ENCODE data around the gene C6orf62.
"Not testable (repeated sequence)": the region's sequence is repeated elsewhere in the genome, so short reads cannot be mapped to it uniquely, and the experiment has no call there.

The C6orf62 gene

DNA sequence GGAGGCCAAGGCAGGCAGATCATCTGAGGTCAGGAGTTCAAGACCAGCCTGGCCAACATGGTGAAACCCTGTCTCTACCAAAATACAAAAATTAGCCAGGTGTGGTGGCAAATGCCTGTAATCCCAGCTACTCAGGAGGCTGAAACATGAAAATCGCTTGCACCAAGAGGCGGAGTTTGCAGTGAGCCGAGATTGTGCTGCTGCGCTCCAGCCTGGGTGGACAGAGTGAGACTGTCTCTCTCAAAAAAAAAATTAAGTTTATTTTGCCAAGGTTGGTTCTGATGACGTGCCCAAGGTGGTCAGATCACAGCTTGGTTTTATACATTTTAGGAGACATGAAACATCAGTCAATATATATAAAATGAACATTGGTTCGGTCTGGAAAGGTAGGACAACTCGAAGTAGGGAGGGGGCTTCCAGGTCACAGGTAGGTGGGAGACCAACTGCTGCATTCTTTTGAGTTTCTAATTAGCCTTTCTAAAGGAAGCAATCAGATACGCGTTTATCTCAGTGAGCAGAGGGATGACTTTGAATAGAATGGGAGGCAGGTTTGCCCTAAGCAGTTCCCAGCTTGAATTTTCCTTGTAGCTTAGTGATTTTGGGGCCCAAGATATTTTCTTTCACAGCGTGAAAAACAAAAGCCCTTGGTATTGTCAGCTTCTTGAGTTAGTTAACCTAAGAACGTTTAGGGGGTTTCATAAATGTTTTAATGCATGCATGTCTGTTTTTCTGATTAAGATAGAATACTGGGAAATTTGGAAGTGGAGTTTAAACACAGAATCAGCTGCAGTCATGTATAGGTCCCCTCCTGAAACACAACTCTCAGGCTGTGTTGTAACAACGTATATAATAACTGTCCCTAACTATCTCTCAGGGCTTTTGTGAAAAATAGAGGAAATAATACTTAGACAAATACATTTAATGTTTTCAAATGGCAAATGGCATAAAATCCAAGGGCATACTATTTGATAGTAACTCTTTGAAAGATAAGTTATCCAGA is 35.4 kb downstream of the C6orf62 start:
- no peaks in the 10 kb centered on the region for H3K36me3 ChIP-seq
- no peaks in the 10 kb centered on the region for H3K9me3 ChIP-seq
- no peak overlapping the region for H3K4me3 ChIP-seq (ENCODE audit: low read depth in 1 of 2, low read length in 1 of 2)
- no peak overlapping the region for H3K27ac ChIP-seq
- H3K27me3 ChIP-seq: no peaks in the 10 kb centered on the region
- peaks cover 25 to 29% of the 10 kb centered on the region in 2 experiments for H3K4me1 ChIP-seq (ENCODE audit: control insufficient read depth in 1 of 2, insufficient read depth in 1 of 2, low read depth in 1 of 2, low read length in 1 of 2)
- TF ChIP-seq, protein P1, sequence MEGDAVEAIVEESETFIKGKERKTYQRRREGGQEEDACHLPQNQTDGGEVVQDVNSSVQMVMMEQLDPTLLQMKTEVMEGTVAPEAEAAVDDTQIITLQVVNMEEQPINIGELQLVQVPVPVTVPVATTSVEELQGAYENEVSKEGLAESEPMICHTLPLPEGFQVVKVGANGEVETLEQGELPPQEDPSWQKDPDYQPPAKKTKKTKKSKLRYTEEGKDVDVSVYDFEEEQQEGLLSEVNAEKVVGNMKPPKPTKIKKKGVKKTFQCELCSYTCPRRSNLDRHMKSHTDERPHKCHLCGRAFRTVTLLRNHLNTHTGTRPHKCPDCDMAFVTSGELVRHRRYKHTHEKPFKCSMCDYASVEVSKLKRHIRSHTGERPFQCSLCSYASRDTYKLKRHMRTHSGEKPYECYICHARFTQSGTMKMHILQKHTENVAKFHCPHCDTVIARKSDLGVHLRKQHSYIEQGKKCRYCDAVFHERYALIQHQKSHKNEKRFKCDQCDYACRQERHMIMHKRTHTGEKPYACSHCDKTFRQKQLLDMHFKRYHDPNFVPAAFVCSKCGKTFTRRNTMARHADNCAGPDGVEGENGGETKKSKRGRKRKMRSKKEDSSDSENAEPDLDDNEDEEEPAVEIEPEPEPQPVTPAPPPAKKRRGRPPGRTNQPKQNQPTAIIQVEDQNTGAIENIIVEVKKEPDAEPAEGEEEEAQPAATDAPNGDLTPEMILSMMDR (IDR thresholded peaks at IDR 0.05): no peak

DNA sequence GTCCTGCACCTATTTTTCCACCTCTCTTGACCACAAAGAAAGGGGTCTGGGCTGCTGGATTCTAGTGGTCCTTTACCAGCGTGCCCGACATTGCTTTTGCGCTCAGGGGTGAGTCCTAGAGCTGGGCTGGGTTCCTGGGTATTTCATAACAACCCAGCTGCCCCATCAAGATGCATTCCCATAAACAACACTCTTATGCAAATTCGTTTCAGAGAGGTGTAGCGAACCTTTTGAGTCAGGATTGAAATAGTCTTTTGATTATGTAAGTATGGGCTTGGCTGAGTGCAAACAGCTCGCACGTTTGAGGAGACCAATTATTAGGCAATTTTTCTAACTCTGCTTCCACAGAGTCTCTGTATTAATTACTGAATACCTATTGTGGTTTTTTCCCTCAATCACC is 38.4 kb downstream of the C6orf62 start:
- TF ChIP-seq, protein P1 (IDR thresholded peaks at IDR 0.05): no peak
- peaks cover 11 to 19% of the 10 kb centered on the region in 2 experiments for H3K4me1 ChIP-seq (ENCODE audit: control insufficient read depth in 1 of 2, insufficient read depth in 1 of 2, low read depth in 1 of 2, low read length in 1 of 2)

DNA sequence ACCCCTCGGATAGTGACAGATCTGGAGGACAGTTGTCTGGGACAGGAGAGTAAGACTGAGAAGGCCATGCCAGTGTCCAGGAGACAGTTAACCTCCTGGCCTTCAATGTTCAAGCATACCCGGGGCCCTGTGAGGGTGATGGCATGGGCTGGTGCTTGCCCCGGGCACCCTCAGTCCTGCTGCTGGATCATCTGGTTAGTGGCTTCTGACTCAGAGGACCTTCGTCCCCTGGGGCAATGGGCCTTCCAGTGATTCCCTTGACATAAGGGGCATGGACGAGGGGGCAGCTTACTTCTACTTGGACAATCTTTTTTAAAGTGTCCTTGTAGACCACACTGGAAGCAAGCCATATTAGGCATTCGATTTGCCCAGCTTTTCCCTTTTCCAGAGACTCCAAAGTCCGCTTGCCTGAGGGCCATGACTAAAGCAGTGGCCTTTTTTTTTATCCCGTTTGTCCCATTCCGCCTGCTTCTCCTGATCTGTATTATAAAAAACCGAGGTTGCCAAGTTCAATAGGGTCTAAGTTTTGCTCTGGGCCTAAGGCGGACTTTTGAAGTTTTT is 40.1 kb downstream of the C6orf62 start:
- not testable (repeated sequence) for H3K4me3 ChIP-seq (ENCODE audit: low read depth in 1 of 2, low read length in 1 of 2); H3K27ac ChIP-seq; H3K27me3 ChIP-seq; H3K9me3 ChIP-seq; H3K36me3 ChIP-seq
- peaks cover 11 to 19% of the 10 kb centered on the region in 2 experiments for H3K4me1 ChIP-seq (ENCODE audit: control insufficient read depth in 1 of 2, insufficient read depth in 1 of 2, low read depth in 1 of 2, low read length in 1 of 2)

More for the DNA sequence above, 38.4 kb downstream of the C6orf62 start:
- Histone ChIP-seq H3K36me3 (no peaks in the 10 kb centered on the region), H3K4me3 (ENCODE audit: low read depth in 1 of 2, low read length in 1 of 2) (no peak overlapping the region), H3K27me3 (no peaks in the 10 kb centered on the region), H3K27ac (peak overlapping the region; percentile 20), H3K9me3 (no peaks in the 10 kb centered on the region)

DNA sequence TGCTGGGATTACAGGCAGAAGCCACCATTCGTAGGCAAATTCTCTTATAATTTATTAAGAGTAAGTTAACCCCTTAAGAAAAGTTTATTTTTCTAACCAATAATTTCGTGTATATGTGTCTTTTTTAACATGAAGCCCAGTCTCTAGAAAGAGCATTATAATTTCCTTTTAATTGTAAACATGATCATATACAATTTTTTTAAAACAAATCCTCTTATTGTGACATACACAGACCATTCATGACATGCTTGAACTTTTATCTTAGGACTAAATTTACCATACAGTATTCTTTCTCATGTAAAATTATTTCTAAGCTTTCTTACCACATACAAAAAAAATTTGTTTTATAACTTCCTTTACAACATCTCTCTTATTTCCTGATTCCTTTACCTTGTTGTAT is 45.3 kb downstream of the C6orf62 start:
- Histone ChIP-seq H3K4me3 (ENCODE audit: low read depth in 1 of 2, low read length in 1 of 2) (no peak overlapping the region), H3K27me3 (no peaks in the 10 kb centered on the region), H3K36me3 (no peaks in the 10 kb centered on the region), H3K27ac (no peak overlapping the region), H3K4me1 (ENCODE audit: control insufficient read depth in 1 of 2, insufficient read depth in 1 of 2, low read depth in 1 of 2, low read length in 1 of 2) (no peaks in the 10 kb centered on the region), H3K9me3 (no peaks in the 10 kb centered on the region)
- TF ChIP-seq, protein P1 (IDR thresholded peaks at IDR 0.05): no peak

DNA sequence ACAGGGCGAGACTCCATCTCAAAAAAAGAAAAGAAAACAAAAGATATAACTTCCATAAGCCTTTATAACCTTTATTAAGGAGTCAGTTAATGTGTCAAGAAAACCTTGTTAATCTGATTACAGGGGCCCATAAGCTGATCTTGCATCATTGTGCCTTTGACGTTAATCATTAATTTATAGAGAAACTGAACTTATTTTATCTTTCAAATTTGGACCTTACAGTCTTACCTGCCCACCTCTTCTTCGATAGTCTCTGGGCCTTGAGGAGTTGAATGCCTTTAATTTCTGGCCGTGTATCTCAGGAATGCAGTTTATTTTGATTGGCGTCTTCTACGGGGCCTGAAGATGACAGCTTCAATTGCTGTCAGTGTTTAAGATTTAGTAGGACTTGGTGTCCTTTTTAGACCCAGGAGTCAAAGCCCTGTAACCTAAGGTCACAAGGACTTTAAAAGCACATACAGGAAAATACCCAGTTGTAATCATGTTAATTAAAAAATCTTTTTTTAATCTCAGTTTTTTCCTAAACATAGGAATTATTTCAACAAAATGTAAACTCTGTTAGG is 46.3 kb downstream of the C6orf62 start:
- peaks cover 5 to 6% of the 10 kb centered on the region in 2 experiments for H3K4me1 ChIP-seq (ENCODE audit: control insufficient read depth in 1 of 2, insufficient read depth in 1 of 2, low read depth in 1 of 2, low read length in 1 of 2)
- H3K27ac ChIP-seq: no peak overlapping the region
- no peaks in the 10 kb centered on the region for H3K27me3 ChIP-seq
- no peak overlapping the region for H3K4me3 ChIP-seq (ENCODE audit: low read depth in 1 of 2, low read length in 1 of 2)
- H3K36me3 ChIP-seq: no peaks in the 10 kb centered on the region
- TF ChIP-seq, protein P1 (IDR thresholded peaks at IDR 0.05): no peak
- no peaks in the 10 kb centered on the region for H3K9me3 ChIP-seq

DNA sequence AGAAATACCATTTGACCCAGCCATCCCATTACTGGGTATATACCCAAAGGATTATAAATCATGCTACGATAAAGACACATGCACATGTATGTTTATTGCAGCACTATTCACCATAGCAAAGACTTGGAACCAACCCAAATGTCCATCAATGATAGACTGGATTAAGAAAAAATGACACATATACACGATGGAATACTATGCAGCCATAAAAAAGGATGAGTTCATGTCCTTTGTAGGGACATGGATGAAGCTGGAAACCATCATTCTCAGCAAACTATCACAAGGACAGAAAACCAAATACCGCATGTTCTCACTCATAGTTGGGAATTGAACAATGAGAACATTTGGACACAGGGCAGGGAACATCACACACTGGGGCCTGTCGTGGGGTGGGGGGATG is 47.9 kb downstream of the C6orf62 start:
- H3K36me3 ChIP-seq; H3K4me3 ChIP-seq (ENCODE audit: low read depth in 1 of 2, low read length in 1 of 2); H3K27me3 ChIP-seq: not testable (repeated sequence)

DNA sequence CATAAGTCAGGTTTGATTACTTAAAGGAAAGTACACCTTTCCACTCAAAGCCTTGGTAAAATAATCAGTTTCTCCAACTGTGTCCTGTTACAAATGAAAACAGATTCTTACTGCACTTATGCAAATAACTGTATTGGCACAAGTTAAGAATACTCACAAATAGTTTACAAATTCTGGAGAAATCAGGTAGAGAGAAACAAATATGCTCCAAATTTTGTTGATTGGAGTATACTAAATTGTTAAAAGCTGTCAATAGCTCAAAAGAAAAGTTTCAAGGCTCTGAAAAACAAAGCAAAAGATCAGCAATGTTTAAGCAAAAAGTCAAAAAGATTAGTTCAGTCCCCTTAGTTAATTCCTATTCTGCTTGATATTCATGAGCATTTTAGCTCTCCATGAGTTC is 48.5 kb downstream of the C6orf62 start:
- H3K36me3 ChIP-seq; H3K27ac ChIP-seq; H3K27me3 ChIP-seq; H3K4me3 ChIP-seq (ENCODE audit: low read depth in 1 of 2, low read length in 1 of 2); H3K9me3 ChIP-seq: not testable (repeated sequence)
- peaks cover 14 to 21% of the 10 kb centered on the region in 2 experiments for H3K4me1 ChIP-seq (ENCODE audit: control insufficient read depth in 1 of 2, insufficient read depth in 1 of 2, low read depth in 1 of 2, low read length in 1 of 2)

More for the DNA sequence above, 47.9 kb downstream of the C6orf62 start:
- peaks cover 11 to 15% of the 10 kb centered on the region in 2 experiments for H3K4me1 ChIP-seq (ENCODE audit: control insufficient read depth in 1 of 2, insufficient read depth in 1 of 2, low read depth in 1 of 2, low read length in 1 of 2)
- H3K9me3 ChIP-seq, H3K27ac ChIP-seq: not testable (repeated sequence)
